PC-3 (cell line): ENCODE results near the gene PITX1. TPM values are rescaled to one million over a fixed set of nuclear protein-coding genes. Genes with fewer than 3 reads are reported as not detected.
"Not testable (repeated sequence)": the region's sequence is repeated elsewhere in the genome, so short reads cannot be mapped to it uniquely, and the experiment has no call there.

Experiments used
- ATAC-seq: fragments of 200-7000 bp; cut with Tn5 transposase; 2 replicates; pipeline ENCODE4 v1.9.1; 2020; ENCODE audit warnings: mild to moderate bottlenecking, moderate library complexity
- BruUV-seq: library from RNA; stranded (reverse); fragments of 400-500 nt; replicated peaks from 2 replicates; lab custom pipeline; 2021; lab: Mats Ljungman, UMichigan
- CTCF ChIA-PET: fragments of 300-600 bp; sonication (Branson Sonifier 250); formaldehyde crosslinking; loops from one replicate; lab custom pipeline; 2022; ENCODE audit warnings: antibody characterized with exemption; lab: Charles Lee
- POLR2A ChIA-PET: fragments of 300-600 bp; sonication (Branson Sonifier 250); formaldehyde crosslinking; loops from one replicate; lab custom pipeline; 2022; ENCODE audit warnings: antibody characterized with exemption; ENCODE audit not compliant: unreplicated experiment; lab: Charles Lee
- DNase-seq: peaks from one replicate; pipeline ENCODE4 v3.0.0-alpha.2; 2015
- H2AFZ ChIP-seq: fragments of 300-600 bp; sonication (generic); 2 replicates; pipeline ENCODE4 v1.6.0; 2016; ENCODE audit warnings: antibody characterized with exemption, low read length
- H3F3A ChIP-seq: fragments of 300-600 bp; sonication (generic); one replicate; pipeline ENCODE4 v1.6.0; 2017; ENCODE audit warnings: antibody characterized with exemption, low read length, control low read depth, mild to moderate bottlenecking; ENCODE audit not compliant: unreplicated experiment
- H3K27ac ChIP-seq: fragments of 300-600 bp; sonication (generic); 2 replicates; pipeline ENCODE4 v1.5.1; 2016; ENCODE audit warnings: mild to moderate bottlenecking, low read length
- H3K27me3 ChIP-seq: fragments of 300-600 bp; sonication (generic); 2 replicates; pipeline ENCODE4 v1.6.1; 2016; ENCODE audit warnings: low read length, mixed read lengths
- H3K36me3 ChIP-seq: fragments of 300-600 bp; sonication (generic); 2 replicates; pipeline ENCODE4 v1.6.1; 2016; ENCODE audit warnings: low read depth, mixed run types, low read length, mixed read lengths
- H3K4me1 ChIP-seq: fragments of 300-600 bp; sonication (generic); 2 replicates; pipeline ENCODE4 v1.5.1; 2016; ENCODE audit warnings: low read length; ENCODE audit not compliant: insufficient read depth
- H3K4me2 ChIP-seq: fragments of 300-600 bp; sonication (generic); 2 replicates; pipeline ENCODE4 v1.6.0; 2016; ENCODE audit warnings: low read length
- H3K4me3 ChIP-seq: fragments of 300-600 bp; sonication (generic); 2 replicates; pipeline ENCODE4 v1.5.1; 2016; ENCODE audit warnings: mild to moderate bottlenecking, low read length, mixed read lengths
- H3K79me2 ChIP-seq: fragments of 300-600 bp; sonication (generic); 2 replicates; pipeline ENCODE4 v1.6.1; 2017; ENCODE audit warnings: low read length, mixed read lengths
- H3K9ac ChIP-seq: fragments of 300-600 bp; sonication (generic); 2 replicates; pipeline ENCODE4 v1.6.0; 2016; ENCODE audit warnings: mild to moderate bottlenecking, low read length
- H3K9me2 ChIP-seq: fragments of 300-600 bp; sonication (generic); replicated peaks from 2 replicates; pipeline ENCODE4 v1.6.1; 2016; ENCODE audit warnings: mixed run types, low read length, mixed read lengths
- H3K9me3 ChIP-seq: fragments of 300-600 bp; sonication (generic); 2 replicates; pipeline ENCODE4 v1.6.1; 2016; ENCODE audit warnings: low read length, mixed read lengths
- H4K20me1 ChIP-seq: fragments of 300-600 bp; sonication (generic); 2 replicates; pipeline ENCODE4 v1.6.1; 2016; ENCODE audit warnings: low read length, mixed read lengths
- CTCF ChIP-seq: fragments of 300-600 bp; sonication (generic); conservative IDR thresholded peaks from 2 replicates; pipeline ENCODE4 v1.5.1; 2017; ENCODE audit warnings: antibody characterized with exemption, low read depth, mild to moderate bottlenecking, low read length
- EZH2 ChIP-seq: fragments of 300-600 bp; sonication (generic); IDR thresholded peaks from one replicate; pipeline ENCODE4 v1.6.1; 2017; ENCODE audit warnings: antibody characterized with exemption, mild to moderate bottlenecking, low read length; ENCODE audit not compliant: unreplicated experiment
- EZH2phosphoT487 ChIP-seq: fragments of 300-600 bp; sonication (generic); IDR thresholded peaks from 2 replicates; pipeline ENCODE4 v1.6.1; 2018; ENCODE audit warnings: mild to moderate bottlenecking, antibody characterized with exemption, low read length, borderline replicate concordance
- intact Hi-C: fragments of 100-400 bp; cut with micrococcal nuclease; formaldehyde crosslinking; loops from 2 replicates; pipeline ENCODE4 v1.9.0; 2023
- total RNA-seq: library from RNA; depleted of rRNA; stranded (reverse); fragments of >200 nt; gene quantifications from 2 replicates; pipeline ENCODE4 v1.2.3, GENCODE V29; 2014

PITX1 gene
- total RNA-seq, 1 experiment from 2014 or later: 40.8 TPM

GRCh38 chr5:134993161-134993560 lies 40.9 kb downstream of the PITX1 start:
- intact Hi-C loops: no loop called here
- no peaks in the 10 kb centered on the region for H4K20me1 ChIP-seq
- no peak overlapping the region for H3K27ac ChIP-seq
- ChIA-PET CTCF (no interaction called here), POLR2A (interaction anchor here (0.6 kb wide), 1 partner anchor 93 kb away, joined by 3 read pairs; no protein-coding TSS in a partner anchor)
- H2AFZ ChIP-seq: no peak overlapping the region
- no peak for DNase-seq
- no peak overlapping the region for H3K4me3 ChIP-seq
- TF ChIP-seq EZH2phosphoT487 (no peak), CTCF (no peak), EZH2 (no peak)
- no peak overlapping the region for H3K9ac ChIP-seq
- H3K27me3 ChIP-seq: no peaks in the 10 kb centered on the region
- H3F3A ChIP-seq: no peaks in the 10 kb centered on the region
- H3K4me2 ChIP-seq: no peak overlapping the region
- BruUV-seq: no TSS peak
- H3K79me2 ChIP-seq: no peaks in the 10 kb centered on the region
- H3K4me1 ChIP-seq: no peaks in the 10 kb centered on the region
- ATAC-seq: no peak
- no peaks in the 10 kb centered on the region for H3K9me3 ChIP-seq
- H3K9me2 ChIP-seq: no peaks in the 10 kb centered on the region
- H3K36me3 ChIP-seq: no peaks in the 10 kb centered on the region

- H3K79me2 ChIP-seq: no peaks in the 10 kb centered on the region
- no peak overlapping the region for H2AFZ ChIP-seq
- H4K20me1 ChIP-seq: no peaks in the 10 kb centered on the region
- no TSS peak for BruUV-seq
- intact Hi-C loops: no loop called here
- no peaks in the 10 kb centered on the region for H3K36me3 ChIP-seq
- no peaks in the 10 kb centered on the region for H3K4me1 ChIP-seq
- ATAC-seq: no peak
- no peak overlapping the region for H3K27ac ChIP-seq
- no peaks in the 10 kb centered on the region for H3K9me3 ChIP-seq
- TF ChIP-seq CTCF (no peak), EZH2phosphoT487 (no peak), EZH2 (no peak)
- H3K9me2 ChIP-seq: no peaks in the 10 kb centered on the region
- no peaks in the 10 kb centered on the region for H3F3A ChIP-seq
- POLR2A ChIA-PET: no interaction called here
- no peak overlapping the region for H3K9ac ChIP-seq
- H3K4me3 ChIP-seq: no peak overlapping the region
- H3K4me2 ChIP-seq: no peak overlapping the region
- DNase-seq: no peak
- CTCF ChIA-PET: no interaction called here
- no peaks in the 10 kb centered on the region for H3K27me3 ChIP-seq
These were observed 41.9 kb downstream of the PITX1 start for GRCh38 chr5:134992148-134992547.

GRCh38 chr5:134990183-134990582 lies 43.8 kb downstream of the PITX1 start:
- CTCF ChIA-PET, H3K4me2 ChIP-seq, H3K36me3 ChIP-seq, H3K4me1 ChIP-seq, H3K4me3 ChIP-seq, DNase-seq, H2AFZ ChIP-seq, ATAC-seq, H3K9me3 ChIP-seq, H3K27me3 ChIP-seq, H3K9ac ChIP-seq, H3K79me2 ChIP-seq, H3K27ac ChIP-seq, H4K20me1 ChIP-seq, H3F3A ChIP-seq, H3K9me2 ChIP-seq, intact Hi-C loops, BruUV-seq, POLR2A ChIA-PET: not testable (repeated sequence)
